AG04449 (cell line): ENCODE measurements around the gene MBLAC1.
A peak's percentile ranks its signal among the peaks of the same experiment; 100 is the strongest.
"Not testable (repeated sequence)": the region's sequence is repeated elsewhere in the genome, so short reads cannot be mapped to it uniquely, and the experiment has no call there.

Experiments
- CTCF ChIA-PET: fragments of 350-600 bp; formaldehyde crosslinking; extraction: SDS; loops from one replicate; lab custom pipeline; 2021; ENCODE audit warnings: antibody characterized with exemption; lab: Yijun Ruan, JAX
- POLR2A ChIA-PET: fragments of 400-600, 350-600 bp; formaldehyde crosslinking; extraction: SDS; loops from one replicate; lab custom pipeline; 2020; ENCODE audit warnings: antibody characterized with exemption, inconsistent platforms; lab: Yijun Ruan, JAX
- DNase-seq: peaks from one replicate; pipeline ENCODE4 v3.0.0-alpha.2; 2010; ENCODE audit warnings: low read depth, low spot score
- H3K4me3 ChIP-seq: 2 replicates; pipeline ENCODE4 v1.5.1; 2011; ENCODE audit warnings: low read depth, mild to moderate bottlenecking, control low read depth, low read length
- CTCF ChIP-seq: IDR thresholded peaks from one replicate; pipeline ENCODE4 v1.5.1; 2011; ENCODE audit warnings: mild to moderate bottlenecking, moderate library complexity, low read length, control low read depth, inconsistent platforms; ENCODE audit not compliant: insufficient read depth; ENCODE audit errors: missing control alignments

MBLAC1 gene

DNA sequence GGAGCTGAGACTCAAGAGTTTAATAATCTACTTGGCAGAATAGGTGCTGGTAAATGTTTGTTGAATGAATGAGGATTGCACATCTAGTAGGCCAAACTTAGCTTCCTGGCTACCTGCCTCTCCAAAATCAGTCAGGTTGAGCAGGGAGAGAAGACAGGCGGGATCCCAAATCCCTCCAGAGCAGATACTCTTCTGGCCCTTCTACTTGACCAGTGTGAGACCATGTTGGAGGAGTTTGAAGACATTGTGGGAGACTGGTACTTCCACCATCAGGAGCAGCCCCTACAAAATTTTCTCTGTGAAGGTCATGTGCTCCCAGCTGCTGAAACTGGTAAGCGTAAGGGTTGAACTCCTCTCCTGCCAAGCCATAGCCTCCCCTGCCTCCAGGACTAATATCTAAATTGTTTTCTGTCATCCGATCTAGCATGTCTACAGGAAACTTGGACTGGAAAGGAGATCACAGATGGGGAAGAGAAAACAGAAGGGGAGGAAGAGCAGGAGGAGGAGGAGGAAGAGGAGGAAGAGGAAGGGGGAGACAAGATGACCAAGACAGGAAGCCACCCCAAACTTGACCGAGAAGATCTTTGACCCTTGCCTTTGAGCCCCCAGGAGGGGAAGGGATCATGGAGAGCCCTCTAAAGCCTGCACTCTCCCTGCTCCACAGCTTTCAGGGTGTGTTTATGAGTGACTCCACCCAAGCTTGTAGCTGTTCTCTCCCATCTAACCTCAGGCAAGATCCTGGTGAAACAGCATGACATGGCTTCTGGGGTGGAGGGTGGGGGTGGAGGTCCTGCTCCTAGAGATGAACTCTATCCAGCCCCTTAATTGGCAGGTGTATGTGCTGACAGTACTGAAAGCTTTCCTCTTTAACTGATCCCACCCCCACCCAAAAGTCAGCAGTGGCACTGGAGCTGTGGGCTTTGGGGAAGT, 2.2 kb upstream of the MBLAC1 start:
- ChIA-PET POLR2A (interaction anchor here (2.1 kb wide), 1 partner anchor 23 kb away, joined by 5 read pairs; the partner anchor contains the start of genes AP4M1 and MCM7), CTCF (interaction anchor here (0.8 to 1.5 kb wide), 3 partner anchors 9 to 132 kb away, joined by 3 to 8 read pairs (median 3); no protein-coding TSS in a partner anchor)
- no peak overlapping the region for H3K4me3 ChIP-seq
- TF ChIP-seq CTCF, result no peak
- DNase-seq, result no peak

DNA sequence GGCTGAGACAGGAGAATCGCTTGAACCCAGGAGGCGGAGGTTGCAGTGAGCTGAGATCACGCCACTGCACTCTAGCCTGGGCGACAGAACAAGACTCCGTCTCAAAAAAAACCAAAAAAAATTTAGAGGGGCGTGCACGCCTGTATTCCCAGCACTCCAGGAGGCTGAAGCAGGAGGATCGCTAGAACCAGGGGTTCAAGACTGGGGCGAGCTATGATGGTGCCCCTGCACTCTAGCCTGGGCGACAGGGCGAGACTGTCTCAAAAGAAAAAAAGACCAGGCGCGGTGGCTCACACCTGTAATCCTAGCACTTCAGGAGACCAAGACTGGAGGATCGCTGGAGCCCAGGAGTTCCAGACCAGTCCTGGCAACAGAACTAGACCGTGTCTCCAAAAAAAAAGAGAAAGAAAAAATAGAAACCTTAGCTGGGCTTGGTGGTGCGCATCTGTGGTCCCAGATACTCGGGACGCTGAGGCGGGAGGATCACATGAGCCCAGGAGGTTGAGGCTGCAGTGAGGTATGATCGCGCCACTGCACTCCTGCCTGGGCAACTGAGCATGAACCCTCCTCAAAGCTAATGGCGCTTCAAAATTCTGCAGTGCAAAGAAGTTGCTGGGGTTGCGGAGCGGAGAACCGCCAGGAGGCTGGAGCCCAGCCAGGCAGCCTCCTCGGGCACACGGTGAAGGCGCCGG, 382 bp upstream of the MBLAC1 start:
- ChIA-PET POLR2A (interaction anchor here (0.6 to 1.0 kb wide), 4 partner anchors 17 to 31 kb away, joined by 3 to 8 read pairs (median 4); partner anchors contain the start of genes AP4M1 and LAMTOR4), CTCF (no interaction called here)
- TF ChIP-seq CTCF, result no peak
- peak overlapping the region; percentile 94 for H3K4me3 ChIP-seq
- DNase-seq, result no peak

DNA sequence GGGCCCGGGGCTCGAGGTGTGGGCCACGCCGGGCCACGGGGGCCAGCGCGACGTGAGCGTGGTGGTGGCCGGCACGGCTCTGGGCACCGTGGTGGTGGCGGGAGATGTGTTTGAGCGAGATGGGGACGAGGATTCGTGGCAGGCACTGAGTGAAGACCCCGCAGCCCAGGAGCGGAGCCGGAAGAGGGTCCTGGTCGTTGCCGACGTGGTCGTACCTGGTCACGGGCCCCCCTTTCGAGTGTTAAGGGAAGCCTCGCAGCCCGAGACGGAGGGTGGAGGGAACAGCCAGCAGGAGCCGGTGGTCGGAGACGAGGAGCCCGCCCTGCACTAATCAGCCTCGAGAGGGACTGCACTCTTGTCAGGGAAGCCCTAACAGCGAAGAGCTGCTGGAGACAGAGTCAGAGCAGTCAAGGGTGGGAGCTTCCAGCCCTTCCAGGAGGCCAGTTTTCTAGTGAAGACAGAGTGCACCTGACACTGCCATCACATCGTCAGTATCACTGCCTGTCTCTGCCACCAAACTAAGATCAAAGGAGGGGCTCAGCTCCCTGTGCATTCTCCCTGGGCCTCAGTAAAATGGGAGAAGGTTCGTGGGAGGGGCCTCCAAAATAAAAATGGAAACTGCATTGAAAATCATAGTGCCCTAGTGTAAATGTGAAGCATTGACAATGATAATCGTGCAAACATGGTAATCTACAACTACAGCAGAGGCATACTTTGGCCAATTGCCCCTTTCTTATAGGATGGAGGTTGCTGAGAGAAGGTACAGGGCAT, 1.3 kb downstream of the MBLAC1 start:
- POLR2A ChIA-PET, result interaction anchor here (1.0 kb wide), 1 partner anchor 134 kb away, joined by 3 read pairs; no protein-coding TSS in a partner anchor
- TF ChIP-seq CTCF, result no peak
- H3K4me3 ChIP-seq, result peak overlapping the region; percentile 94
- CTCF ChIA-PET, result interaction anchor here (0.6 to 11.8 kb wide), 8 partner anchors 7 to 134 kb away, joined by 3 to 298 read pairs (median 14); partner anchors contain the start of genes CNPY4, LAMTOR4 and PVRIG
- DNase-seq, result no peak

DNA sequence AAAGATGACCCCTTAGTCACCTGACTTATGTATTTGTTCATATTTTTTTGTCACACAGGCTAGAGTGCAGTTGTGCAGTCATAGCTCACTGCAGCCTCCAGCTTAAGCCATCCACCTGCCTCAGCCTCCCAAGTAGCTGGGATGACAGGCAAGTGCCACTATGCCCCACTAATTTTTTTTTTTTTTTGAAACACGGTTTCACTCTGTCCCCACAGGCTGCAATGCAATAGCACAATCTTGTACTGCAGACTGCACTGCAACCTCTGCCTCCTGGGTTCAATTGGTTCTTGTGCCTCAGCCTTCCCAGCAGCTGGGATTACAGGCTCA, 1.8 kb downstream of the MBLAC1 start:
- ChIA-PET CTCF (interaction anchor here (0.6 to 11.8 kb wide), 9 partner anchors 8 to 135 kb away, joined by 3 to 298 read pairs (median 5); partner anchors contain the start of genes CNPY4, LAMTOR4 and PVRIG), POLR2A (interaction anchor here (1.0 kb wide), 1 partner anchor 135 kb away, joined by 3 read pairs; no protein-coding TSS in a partner anchor)
- no peak for DNase-seq
- no peak overlapping the region for H3K4me3 ChIP-seq
- no peak for TF ChIP-seq CTCF

- CTCF ChIA-PET, result interaction anchor here (0.6 to 11.8 kb wide), 29 partner anchors 8 to 275 kb away, joined by 3 to 298 read pairs (median 5); partner anchors contain the start of genes CNPY4, LAMTOR4, PVRIG and TRAPPC14
- POLR2A ChIA-PET, H3K4me3 ChIP-seq, DNase-seq: not testable (repeated sequence)
Measured at GRCh38 chr7:100130220-100130607, 3.4 kb downstream of the MBLAC1 start.
